H1 (cell line): ENCODE measurements around the gene LRP1.

ENCODE experiments used
- SAP30 ChIP-seq: fragments of 300-600 bp; sonication (generic); IDR thresholded peaks from 2 replicates; pipeline ENCODE4 v1.7.1; 2012; ENCODE audit warnings: low read length, moderate library complexity, mild to moderate bottlenecking, inconsistent platforms; ENCODE audit not compliant: insufficient read depth, insufficient replicate concordance
- SIN3A ChIP-seq, 2 experiments: IDR thresholded peaks in 1 of 2; conservative IDR thresholded peaks in 1 of 2; 2 replicates each; pipeline ENCODE4 v1.6.1; 2011 to 2012; ENCODE audit warnings: low read length in 2 of 2, improper control_type of control experiment in 1 of 2, low read depth in 1 of 2, mild to moderate bottlenecking in 1 of 2

DNA sequence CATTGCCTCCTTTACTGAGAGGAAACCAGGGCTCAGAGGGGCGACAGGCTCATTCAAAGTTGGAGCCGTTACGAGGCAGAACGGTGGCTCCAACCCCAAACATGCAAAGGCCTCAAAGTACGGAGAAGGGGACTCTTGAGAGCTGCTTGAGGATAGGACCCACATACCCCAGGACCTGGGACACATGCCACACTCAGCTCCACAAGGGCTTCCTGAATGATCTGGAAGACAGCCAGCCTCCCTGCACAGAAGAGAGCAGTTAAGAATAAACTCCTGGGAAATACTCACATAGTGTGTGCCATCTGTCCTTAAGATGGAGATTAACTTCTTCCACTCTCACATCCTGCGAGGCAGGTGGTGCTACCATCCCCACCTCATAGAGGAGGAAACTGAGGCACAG, 61.8 kb downstream of the LRP1 start:
- no peak for TF ChIP-seq SIN3A (conservative IDR thresholded peaks at IDR 0.05 in 1 of 2, IDR thresholded peaks at IDR 0.05 in 1 of 2; ENCODE audit: low read depth in 1 of 2, low read length in 2 of 2)
- TF ChIP-seq SAP30 = no peak
